SH-SY5Y (cell line): ENCODE data around the gene PDZD2.

Experiments used
- GATA2 ChIP-seq: IDR thresholded peaks from 2 replicates; pipeline ENCODE4 v1.6.1; 2011; ENCODE audit warnings: mild to moderate bottlenecking, low read depth, low read length
- GATA3 ChIP-seq: IDR thresholded peaks from 2 replicates; pipeline ENCODE4 v1.6.1; 2011; ENCODE audit warnings: low read depth, mild to moderate bottlenecking, low read length, moderate library complexity

GRCh38 chr5:32020271-32020670, 381.3 kb downstream of the PDZD2 start:
- TF ChIP-seq GATA2 (no peak), GATA3 (no peak)
